Lower leg skin (tissue), 4 donors: ENCODE measurements around the gene COL8A1. TPM values are rescaled to one million over a fixed set of nuclear protein-coding genes. Genes with fewer than 3 reads are reported as not detected.

ENCODE experiments used
- DNase-seq, 2 donors: peaks; one replicate each; pipeline ENCODE4 v3.0.0-alpha.2; 2019; ENCODE audit warnings: low spot score in 2 of 2
- H3K4me3 ChIP-seq: fragments of 200-600 bp; sonication (generic); 2 replicates; pipeline ENCODE4 v1.5.1; 2017; ENCODE audit warnings: mild to moderate bottlenecking, low read depth; ENCODE audit not compliant: poor library complexity, severe bottlenecking
- POLR2A ChIP-seq, 2 donors: fragments of 450-650 bp; IDR thresholded peaks; one replicate each; pipeline ENCODE4 v1.6.1; 2016 to 2017; ENCODE audit warnings: antibody characterized with exemption in 2 of 2, mild to moderate bottlenecking in 1 of 2, moderate library complexity in 1 of 2
- WGBS, 2 donors: methylation state at CpG; one replicate each; pipeline ENCODE4 v1.1.5; 2018; 5-methylcytosine and 5-hydroxymethylcytosine counted together
- intact Hi-C: fragments of 100-400 bp; cut with DNase I; formaldehyde crosslinking; loops from one replicate; pipeline ENCODE4 v1.15.0; 2023; ENCODE audit warnings: low total_unique reads
- total RNA-seq, 4 donors: library from RNA; depleted of rRNA; stranded (reverse); fragments of >200 nt; gene quantifications; one replicate each; pipeline ENCODE4 v1.1.0, GENCODE V29; 2016
- TF ChIP-seq, protein P1 (sequence below), 3 donors: fragments of 450-650 bp; IDR thresholded peaks; one replicate each; pipeline ENCODE4 v1.5.1; 2016; ENCODE audit warnings: antibody characterized with exemption in 3 of 3, mild to moderate bottlenecking in 3 of 3, moderate library complexity in 2 of 3

The COL8A1 gene
- total RNA-seq, 4 donors from 2014 or later: 5.0 to 11.5 (median 7.2) TPM

GRCh38 chr3:99764377-99764776 is 126.0 kb downstream of the COL8A1 start:
- 98 to 99% methylated on average over 5 of the region's 5 CpGs for WGBS, 2 donors
- no peak overlapping the region for H3K4me3 ChIP-seq
- intact Hi-C loops: no loop called here
- TF ChIP-seq POLR2A (IDR thresholded peaks at IDR 0.05): no peak
- TF ChIP-seq, protein P1, sequence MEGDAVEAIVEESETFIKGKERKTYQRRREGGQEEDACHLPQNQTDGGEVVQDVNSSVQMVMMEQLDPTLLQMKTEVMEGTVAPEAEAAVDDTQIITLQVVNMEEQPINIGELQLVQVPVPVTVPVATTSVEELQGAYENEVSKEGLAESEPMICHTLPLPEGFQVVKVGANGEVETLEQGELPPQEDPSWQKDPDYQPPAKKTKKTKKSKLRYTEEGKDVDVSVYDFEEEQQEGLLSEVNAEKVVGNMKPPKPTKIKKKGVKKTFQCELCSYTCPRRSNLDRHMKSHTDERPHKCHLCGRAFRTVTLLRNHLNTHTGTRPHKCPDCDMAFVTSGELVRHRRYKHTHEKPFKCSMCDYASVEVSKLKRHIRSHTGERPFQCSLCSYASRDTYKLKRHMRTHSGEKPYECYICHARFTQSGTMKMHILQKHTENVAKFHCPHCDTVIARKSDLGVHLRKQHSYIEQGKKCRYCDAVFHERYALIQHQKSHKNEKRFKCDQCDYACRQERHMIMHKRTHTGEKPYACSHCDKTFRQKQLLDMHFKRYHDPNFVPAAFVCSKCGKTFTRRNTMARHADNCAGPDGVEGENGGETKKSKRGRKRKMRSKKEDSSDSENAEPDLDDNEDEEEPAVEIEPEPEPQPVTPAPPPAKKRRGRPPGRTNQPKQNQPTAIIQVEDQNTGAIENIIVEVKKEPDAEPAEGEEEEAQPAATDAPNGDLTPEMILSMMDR (IDR thresholded peaks at IDR 0.05): no peak
- DNase-seq: no peak

- H3K4me3 ChIP-seq: no peak overlapping the region
- intact Hi-C loops: no loop called here
- WGBS, 2 donors: 78% methylated on average over 2 of the region's 2 CpGs
- TF ChIP-seq POLR2A (IDR thresholded peaks at IDR 0.05): no peak
- TF ChIP-seq, protein P1 (IDR thresholded peaks at IDR 0.05): no peak
- no peak for DNase-seq
Measured at GRCh38 chr3:99765042-99765942, 126.9 kb downstream of the COL8A1 start.

DNA sequence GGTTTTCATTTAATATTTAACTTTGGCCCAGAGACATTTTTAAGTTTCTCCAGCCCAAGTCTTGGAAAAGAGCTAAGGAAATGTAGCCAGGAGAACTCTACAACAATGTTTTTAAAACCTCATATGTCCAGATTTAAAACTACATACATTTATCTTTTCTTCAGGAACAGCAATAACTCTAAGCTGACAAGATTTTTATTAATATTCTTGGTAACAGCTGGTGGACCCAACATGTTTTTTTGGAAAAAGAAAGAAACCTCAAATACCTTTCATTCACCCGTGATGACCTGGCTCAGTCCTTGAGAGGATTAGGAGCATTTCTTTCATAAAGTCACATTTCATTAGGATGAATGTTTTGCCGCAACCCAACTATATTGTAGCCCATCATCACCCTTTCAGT is 128.9 kb downstream of the COL8A1 start:
- TF ChIP-seq POLR2A (IDR thresholded peaks at IDR 0.05): no peak
- TF ChIP-seq, protein P1 (IDR thresholded peaks at IDR 0.05): no peak
- intact Hi-C loops: no loop called here
- DNase-seq: no peak
- H3K4me3 ChIP-seq: no peak overlapping the region
- 66 to 78% methylated on average over 2 of the region's 2 CpGs for WGBS, 2 donors

- no peak for DNase-seq
- WGBS, 2 donors: 100% methylated on average over 1 of the region's 1 CpG
- no peak overlapping the region for H3K4me3 ChIP-seq
- intact Hi-C loops: no loop called here
- no peak for TF ChIP-seq POLR2A (IDR thresholded peaks at IDR 0.05)
- TF ChIP-seq, protein P1 (IDR thresholded peaks at IDR 0.05): no peak
Measured at GRCh38 chr3:99768126-99768525, 129.7 kb downstream of the COL8A1 start.

- WGBS, 2 donors: 90% methylated on average over 2 of the region's 2 CpGs
- TF ChIP-seq, protein P1 (IDR thresholded peaks at IDR 0.05): no peak
- TF ChIP-seq POLR2A (IDR thresholded peaks at IDR 0.05): no peak
- no peak for DNase-seq
- intact Hi-C loops: no loop called here
- no peak overlapping the region for H3K4me3 ChIP-seq
Measured at GRCh38 chr3:99768808-99769501, 130.6 kb downstream of the COL8A1 start.
